ENCODE data around the gene ZNRF3. TPM values are rescaled to one million over a fixed set of nuclear protein-coding genes. Genes with fewer than 3 reads are reported as not detected.
"Not testable (repeated sequence)": the region's sequence is repeated elsewhere in the genome, so short reads cannot be mapped to it uniquely, and the experiment has no call there.

ZNRF3 gene
- total RNA-seq, 1 donor from 2014 or later = 12.1 TPM

GRCh38 chr22:29081517-29082236, 198.3 kb downstream of the ZNRF3 start:
- DNase-seq (ENCODE audit: low spot score) = no peak

- no peak for DNase-seq (ENCODE audit: low spot score)
Measured at GRCh38 chr22:29082826-29083545, 199.6 kb downstream of the ZNRF3 start.

DNA sequence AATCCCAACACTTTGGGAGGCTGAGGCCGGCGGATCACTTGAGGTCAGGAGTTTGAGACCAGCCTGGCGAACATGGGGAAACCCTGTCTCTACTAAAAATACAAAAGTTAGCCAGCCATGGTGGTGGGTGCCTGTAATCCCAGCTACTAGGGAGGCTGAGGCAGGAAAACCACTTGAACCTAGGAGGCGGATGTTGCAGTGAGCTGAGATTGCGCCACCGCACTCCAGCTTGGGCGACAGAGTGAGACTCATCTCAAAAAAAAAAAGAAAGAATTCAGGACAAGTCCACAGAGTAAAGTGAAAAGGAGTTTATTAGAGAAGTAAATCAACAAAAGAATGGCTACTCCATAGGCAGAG, 200.2 kb downstream of the ZNRF3 start:
- DNase-seq (ENCODE audit: low spot score) = not testable (repeated sequence)

DNA sequence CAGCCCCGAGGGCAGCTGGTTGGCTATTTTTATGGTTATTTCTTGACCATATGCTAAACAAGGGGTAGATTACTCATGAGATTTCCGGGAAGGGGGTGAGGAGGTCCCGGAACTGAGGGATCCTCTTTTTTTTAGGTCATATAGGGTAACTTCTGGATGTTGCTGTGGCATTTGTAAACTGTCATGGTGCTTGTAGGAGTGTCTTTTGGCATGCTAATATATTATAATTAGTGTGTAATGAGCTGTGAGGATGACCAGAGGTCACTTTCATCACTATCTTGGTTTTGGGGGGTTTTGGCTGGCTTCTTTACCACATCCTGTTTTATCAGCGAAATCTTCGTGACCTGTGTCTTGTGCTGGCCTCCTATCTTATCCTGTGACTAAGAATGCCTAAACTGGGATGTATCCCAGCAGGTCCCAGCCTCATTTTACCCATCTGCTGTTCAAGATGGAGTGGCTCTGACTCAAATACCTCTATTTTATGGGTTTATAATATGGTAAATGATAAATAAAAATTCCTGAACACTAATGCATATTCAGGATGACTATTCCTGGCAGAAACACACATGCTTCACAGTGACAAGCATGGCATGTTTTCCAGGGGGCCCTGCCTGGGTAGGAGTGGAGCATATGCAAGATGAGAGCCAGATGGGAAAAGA, 200.7 kb downstream of the ZNRF3 start:
- no peak for DNase-seq (ENCODE audit: low spot score)

GRCh38 chr22:29087012-29087411, 203.6 kb downstream of the ZNRF3 start:
- no peak for DNase-seq (ENCODE audit: low spot score)

DNA sequence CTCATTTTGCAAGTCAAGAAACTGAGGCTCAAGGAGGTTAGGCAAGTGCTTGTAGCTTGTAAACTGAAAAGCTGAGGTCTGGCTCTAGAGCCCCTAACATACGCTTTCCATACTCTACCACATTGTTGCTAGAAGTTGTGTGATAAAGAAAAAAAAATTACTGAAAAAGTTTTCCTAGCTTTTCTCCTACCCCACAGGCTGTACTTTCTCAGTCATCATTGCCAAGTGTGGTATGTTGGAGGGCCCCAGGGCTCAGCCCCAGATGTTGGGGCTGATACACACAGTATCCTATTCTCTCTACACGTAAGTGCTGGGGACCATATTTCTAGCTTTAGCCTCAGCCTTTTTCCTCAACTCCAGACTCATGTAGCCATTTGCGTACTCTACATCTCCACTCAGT, 205.4 kb downstream of the ZNRF3 start:
- no peak for DNase-seq (ENCODE audit: low spot score)

GRCh38 chr22:29089507-29089906, 206.1 kb downstream of the ZNRF3 start:
- DNase-seq (ENCODE audit: low spot score) = no peak

- no peak for DNase-seq (ENCODE audit: low spot score)
Measured at GRCh38 chr22:29090039-29090438, 206.7 kb downstream of the ZNRF3 start.

DNA sequence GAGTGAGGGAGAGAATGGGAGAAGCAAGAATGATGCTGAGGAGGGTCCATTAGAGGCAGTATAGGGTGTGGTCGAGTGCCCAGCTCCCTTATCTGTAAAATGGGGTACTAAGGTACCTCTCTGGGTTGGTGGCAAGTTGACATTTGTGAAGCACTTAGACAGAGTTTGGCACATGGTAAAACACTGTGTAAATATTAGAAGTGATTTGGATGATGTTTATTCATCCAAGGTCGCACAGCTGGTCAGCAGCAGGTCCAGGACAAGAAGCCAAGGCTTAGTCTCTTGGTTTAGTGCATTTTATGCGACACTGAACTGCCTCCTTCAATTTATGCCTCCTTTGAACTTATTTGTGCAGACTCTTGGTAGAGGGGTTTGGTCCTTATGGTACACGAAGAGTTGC, 208.9 kb downstream of the ZNRF3 start:
- DNase-seq (ENCODE audit: low spot score) = no peak

GRCh38 chr22:29093030-29093429, 209.7 kb downstream of the ZNRF3 start:
- DNase-seq (ENCODE audit: low spot score) = no peak

GRCh38 chr22:29093501-29094300, 210.3 kb downstream of the ZNRF3 start:
- no peak for DNase-seq (ENCODE audit: low spot score)

- no peak for DNase-seq (ENCODE audit: low spot score)
Measured at GRCh38 chr22:29095459-29095858, 212.1 kb downstream of the ZNRF3 start.

GRCh38 chr22:29096736-29097669, 213.6 kb downstream of the ZNRF3 start:
- DNase-seq (ENCODE audit: low spot score) = no peak

DNA sequence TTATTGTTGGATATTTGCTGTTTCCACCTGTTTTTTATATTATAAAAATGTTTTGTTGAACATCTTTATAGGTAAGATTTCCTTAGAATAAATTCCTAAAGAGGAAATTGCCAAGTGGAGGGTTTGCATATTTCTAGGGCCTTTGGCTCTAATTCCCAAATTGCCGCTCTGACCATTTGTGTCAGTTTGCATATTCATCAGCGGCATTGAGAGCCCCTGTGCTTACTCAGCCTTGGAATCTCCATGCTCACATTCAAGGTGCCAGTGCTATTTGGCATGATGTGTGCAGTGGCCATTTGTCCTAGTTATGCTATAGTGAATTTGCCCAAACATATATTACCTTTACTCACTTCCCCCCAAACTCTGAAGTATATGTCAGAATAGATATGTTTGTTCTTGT, 214.9 kb downstream of the ZNRF3 start:
- no peak for DNase-seq (ENCODE audit: low spot score)

DNA sequence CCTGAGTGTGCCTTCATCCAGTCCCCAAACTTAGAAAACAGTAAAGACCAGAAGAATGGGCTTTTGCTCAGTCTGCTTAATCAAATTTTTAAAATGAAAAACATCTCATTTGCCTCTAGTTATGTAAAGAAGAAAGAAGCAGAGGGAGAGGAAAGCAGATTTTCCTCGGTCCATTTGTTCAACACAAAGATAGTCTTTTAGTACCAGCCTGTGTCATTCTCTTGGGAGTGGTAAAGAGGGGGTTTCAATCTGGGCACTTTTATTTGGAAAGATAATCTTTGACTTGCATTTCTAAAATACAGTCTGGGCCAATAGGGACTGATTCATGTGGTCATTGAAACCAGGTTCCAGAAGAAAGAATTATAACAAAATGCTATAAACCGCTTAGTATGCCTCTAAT, 218.9 kb downstream of the ZNRF3 start:
- DNase-seq (ENCODE audit: low spot score) = no peak

DNA sequence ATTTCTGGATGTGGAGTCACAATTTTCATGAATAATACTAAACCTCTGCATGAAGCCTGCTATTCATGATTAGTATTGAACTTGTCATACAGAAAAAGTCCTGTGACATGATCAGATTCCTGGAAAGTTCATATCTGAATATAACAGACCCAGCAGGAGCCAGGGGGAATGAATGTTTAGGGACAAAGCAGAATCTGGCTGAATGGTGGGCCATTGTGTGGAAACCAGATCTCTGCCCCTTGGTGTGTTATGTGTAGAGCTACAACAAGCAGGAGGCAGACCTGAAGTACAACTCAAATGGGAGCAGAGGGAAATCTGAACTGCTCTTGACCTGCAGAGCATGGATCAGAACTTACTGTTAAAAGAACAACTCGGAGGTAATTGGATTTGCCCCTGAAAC, 219.7 kb downstream of the ZNRF3 start:
- no peak for DNase-seq (ENCODE audit: low spot score)

GRCh38 chr22:29105468-29105867, 222.1 kb downstream of the ZNRF3 start:
- no peak for DNase-seq (ENCODE audit: low spot score)

DNA sequence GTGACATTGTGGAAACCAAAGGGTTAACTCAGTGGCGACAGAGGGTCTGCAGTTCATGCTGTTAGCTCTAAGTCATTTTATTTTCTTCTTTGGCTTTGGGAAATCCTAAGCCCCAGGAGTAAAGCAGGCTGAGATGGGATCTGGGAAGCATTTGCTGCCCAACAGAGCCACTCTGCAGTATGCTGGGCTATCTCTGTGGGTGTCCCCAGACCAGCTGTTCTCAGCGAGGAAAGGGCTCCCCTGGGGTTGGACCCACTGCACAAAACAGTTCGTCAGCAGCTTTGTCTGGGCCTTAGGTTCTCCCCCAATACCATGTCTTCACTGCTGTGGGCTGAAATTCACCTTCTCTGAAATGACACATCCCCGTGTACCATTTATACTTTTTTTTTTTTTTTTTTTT, 223.5 kb downstream of the ZNRF3 start:
- no peak for DNase-seq (ENCODE audit: low spot score)

Data from mesenteric fat pad (tissue), 1 donor.